Measurements from ENCODE around the gene KSR1. TPM values are rescaled to one million over a fixed set of nuclear protein-coding genes. Genes with fewer than 3 reads are reported as not detected.

The KSR1 gene
- total RNA-seq, 1 donor from 2014 or later = 90.2 TPM

GRCh38 chr17:27538156-27538955 is 82.1 kb downstream of the KSR1 start:
- no peaks in the 10 kb centered on the region for H3K9me3 ChIP-seq (ENCODE audit: insufficient read depth, low read depth, low read length)
- FAIRE-seq (no peak), DNase-seq (ENCODE audit: low read depth) (peak; percentile 80)
- H3K36me3 ChIP-seq (ENCODE audit: insufficient read depth, low read length) = no peaks in the 10 kb centered on the region
- H2AFZ ChIP-seq (ENCODE audit: low read depth, low read length) = no peak overlapping the region
- H3K27me3 ChIP-seq (ENCODE audit: insufficient read depth, low read length) = no peaks in the 10 kb centered on the region
- Mint-ChIP-seq H3K4me1 (ENCODE audit: low read depth, unreplicated experiment) (peaks cover 71% of the 10 kb centered on the region), H3K4me3 (ENCODE audit: unreplicated experiment) (peak overlapping the region; percentile 5), H3K9me3 (ENCODE audit: unreplicated experiment) (no peaks in the 10 kb centered on the region), H3K27me3 (ENCODE audit: low read depth, unreplicated experiment) (no peaks in the 10 kb centered on the region), H3K36me3 (ENCODE audit: low read depth, unreplicated experiment) (peaks cover 4% of the 10 kb centered on the region), H3K27ac (ENCODE audit: unreplicated experiment) (no peak overlapping the region)
- peak overlapping the region; percentile 27 for H3K4me2 ChIP-seq (ENCODE audit: low read length)
- H3K4me3 ChIP-seq (ENCODE audit: insufficient read depth, low read depth, low read length) = no peak overlapping the region
- H3K9ac ChIP-seq (ENCODE audit: low read length) = peak overlapping the region; percentile 25
- H3K79me2 ChIP-seq (ENCODE audit: insufficient read depth, low read length) = peaks cover 76% of the 10 kb centered on the region
- H4K20me1 ChIP-seq (ENCODE audit: insufficient read depth, low read length) = peaks cover 57% of the 10 kb centered on the region
- TF ChIP-seq EZH2 (IDR thresholded peaks at IDR 0.05; ENCODE audit: insufficient read depth, low read length) = no peak
- H3K27ac ChIP-seq (ENCODE audit: low read depth, low read length) = no peak overlapping the region
- H3K4me1 ChIP-seq (ENCODE audit: insufficient read depth, low read length) = peaks cover 61% of the 10 kb centered on the region

- Histone ChIP-seq H3K27ac (ENCODE audit: low read depth, low read length) (no peak overlapping the region), H3K4me1 (ENCODE audit: insufficient read depth, low read length) (peaks cover 59% of the 10 kb centered on the region), H3K4me2 (ENCODE audit: low read length) (no peak overlapping the region), H3K9me3 (ENCODE audit: insufficient read depth, low read depth, low read length) (no peaks in the 10 kb centered on the region), H2AFZ (ENCODE audit: low read depth, low read length) (no peak overlapping the region), H3K9ac (ENCODE audit: low read length) (no peak overlapping the region), H4K20me1 (ENCODE audit: insufficient read depth, low read length) (peaks cover 58% of the 10 kb centered on the region), H3K36me3 (ENCODE audit: insufficient read depth, low read length) (no peaks in the 10 kb centered on the region), H3K27me3 (ENCODE audit: insufficient read depth, low read length) (no peaks in the 10 kb centered on the region), H3K79me2 (ENCODE audit: insufficient read depth, low read length) (peaks cover 80% of the 10 kb centered on the region), H3K4me3 (ENCODE audit: insufficient read depth, low read depth, low read length) (no peak overlapping the region)
- Mint-ChIP-seq H3K4me3 (ENCODE audit: unreplicated experiment) (no peak overlapping the region), H3K36me3 (ENCODE audit: low read depth, unreplicated experiment) (peaks cover 3% of the 10 kb centered on the region), H3K9me3 (ENCODE audit: unreplicated experiment) (no peaks in the 10 kb centered on the region), H3K27ac (ENCODE audit: unreplicated experiment) (peak overlapping the region; percentile 58), H3K4me1 (ENCODE audit: low read depth, unreplicated experiment) (peaks cover 63% of the 10 kb centered on the region), H3K27me3 (ENCODE audit: low read depth, unreplicated experiment) (no peaks in the 10 kb centered on the region)
- no peak for TF ChIP-seq CTCF (IDR thresholded peaks at IDR 0.05; ENCODE audit: insufficient read depth, low read depth, low read length)
- TF ChIP-seq EZH2 (IDR thresholded peaks at IDR 0.05; ENCODE audit: insufficient read depth, low read length) = no peak
- DNase-seq (ENCODE audit: low read depth) = no peak
- FAIRE-seq = no peak
Observed at GRCh38 chr17:27539152-27539551, 82.9 kb downstream of the KSR1 start.

DNA sequence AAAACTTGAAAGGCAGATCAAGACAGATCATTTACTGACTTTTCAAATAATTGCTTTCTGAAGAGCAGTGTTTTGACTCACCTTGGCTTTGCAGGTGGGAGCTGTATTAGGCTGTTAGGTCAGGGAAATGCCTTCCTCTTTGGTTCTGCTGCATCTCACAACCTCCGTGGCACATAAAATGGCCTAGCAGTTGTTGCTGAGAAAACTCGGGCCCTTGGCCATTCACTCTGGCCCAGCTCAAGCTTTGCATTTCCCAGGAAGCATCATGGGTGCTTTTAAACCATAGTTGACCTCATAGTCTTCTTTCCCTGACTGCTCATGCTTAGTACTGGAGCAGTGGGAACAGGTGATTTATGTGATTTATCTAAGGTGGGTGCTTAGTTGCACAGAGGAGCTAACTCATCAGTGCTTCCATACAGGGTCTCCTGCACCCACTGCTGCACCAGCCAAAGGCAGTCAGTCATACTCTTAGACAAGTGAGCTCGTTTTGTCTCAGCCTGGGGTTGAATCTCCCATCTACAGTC is 83.6 kb downstream of the KSR1 start:
- Histone ChIP-seq H3K4me3 (ENCODE audit: insufficient read depth, low read depth, low read length) (no peak overlapping the region), H3K27ac (ENCODE audit: low read depth, low read length) (peak overlapping the region; percentile 73), H3K9ac (ENCODE audit: low read length) (peak overlapping the region; percentile 58), H3K27me3 (ENCODE audit: insufficient read depth, low read length) (no peaks in the 10 kb centered on the region), H3K36me3 (ENCODE audit: insufficient read depth, low read length) (no peaks in the 10 kb centered on the region), H4K20me1 (ENCODE audit: insufficient read depth, low read length) (peaks cover 57% of the 10 kb centered on the region), H3K4me1 (ENCODE audit: insufficient read depth, low read length) (peaks cover 57% of the 10 kb centered on the region), H3K4me2 (ENCODE audit: low read length) (peak overlapping the region; percentile 60), H2AFZ (ENCODE audit: low read depth, low read length) (no peak overlapping the region), H3K9me3 (ENCODE audit: insufficient read depth, low read depth, low read length) (no peaks in the 10 kb centered on the region), H3K79me2 (ENCODE audit: insufficient read depth, low read length) (peaks cover 81% of the 10 kb centered on the region)
- H3K4me1 Mint-ChIP-seq (ENCODE audit: low read depth, unreplicated experiment) = peaks cover 61% of the 10 kb centered on the region
- H3K27ac Mint-ChIP-seq (ENCODE audit: unreplicated experiment) = peak overlapping the region; percentile 78
- TF ChIP-seq EZH2 (IDR thresholded peaks at IDR 0.05; ENCODE audit: insufficient read depth, low read length) = no peak
- no peak for DNase-seq (ENCODE audit: low read depth)
- H3K9me3 Mint-ChIP-seq (ENCODE audit: unreplicated experiment) = no peaks in the 10 kb centered on the region
- no peaks in the 10 kb centered on the region for H3K27me3 Mint-ChIP-seq (ENCODE audit: low read depth, unreplicated experiment)
- no peak overlapping the region for H3K4me3 Mint-ChIP-seq (ENCODE audit: unreplicated experiment)
- FAIRE-seq = no peak
- peaks cover 4% of the 10 kb centered on the region for H3K36me3 Mint-ChIP-seq (ENCODE audit: low read depth, unreplicated experiment)
